Fibroblast of lung (primary cell): ENCODE measurements around the gene TRIM72. TPM values are rescaled to one million over a fixed set of nuclear protein-coding genes. Genes with fewer than 3 reads are reported as not detected.

Source experiments
- DNase-seq, 2 donors: peaks; one replicate each; pipeline versions ENCODE4 v3.0.0 to v3.0.0-alpha.2; 2010; ENCODE audit warnings: low read depth in 2 of 2
- H2AFZ ChIP-seq: 2 replicates; pipeline ENCODE4 v1.5.1; 2012; ENCODE audit warnings: low read length, control low read depth, inconsistent platforms
- H3K27ac ChIP-seq: 2 replicates; pipeline ENCODE4 v1.5.1; 2011; ENCODE audit warnings: low read length, control low read depth; ENCODE audit not compliant: insufficient read depth
- H3K27me3 ChIP-seq: 2 replicates; pipeline ENCODE4 v1.5.1; 2011; ENCODE audit warnings: mild to moderate bottlenecking, low read length; ENCODE audit not compliant: control insufficient read depth, insufficient read depth
- H3K36me3 ChIP-seq: 2 replicates; pipeline ENCODE4 v1.5.1; 2011; ENCODE audit warnings: low read length; ENCODE audit not compliant: control insufficient read depth, insufficient read depth
- H3K4me1 ChIP-seq: 2 replicates; pipeline ENCODE4 v1.5.1; 2011; ENCODE audit warnings: low read length; ENCODE audit not compliant: control insufficient read depth, insufficient read depth; ENCODE audit errors: extremely low read depth
- H3K4me2 ChIP-seq: 2 replicates; pipeline ENCODE4 v1.5.1; 2011; ENCODE audit warnings: low read length, control low read depth; ENCODE audit not compliant: insufficient read depth; ENCODE audit errors: extremely low read depth
- H3K4me3 ChIP-seq, 4 experiments: fragments of 200-600 bp in 1 of 4; sonication (generic) in 1 of 4; replicated peaks in 1 of 4; 2 replicates each; pipeline ENCODE4 v1.5.1; 2011 to 2016; ENCODE audit warnings: low read length in 4 of 4, low read depth in 3 of 4, mild to moderate bottlenecking in 3 of 4, control low read depth in 2 of 4, inconsistent platforms in 1 of 4, mixed read lengths in 1 of 4; ENCODE audit not compliant: insufficient read depth in 1 of 4; ENCODE audit errors: control extremely low read depth in 1 of 4
- H3K79me2 ChIP-seq: 2 replicates; pipeline ENCODE4 v1.5.1; 2012; ENCODE audit warnings: mild to moderate bottlenecking, low read length, inconsistent platforms; ENCODE audit not compliant: control insufficient read depth, insufficient read depth
- H3K9ac ChIP-seq: 2 replicates; pipeline ENCODE4 v1.5.1; 2011; ENCODE audit warnings: mild to moderate bottlenecking, low read length, control low read depth; ENCODE audit not compliant: insufficient read depth
- H3K9me3 ChIP-seq: 2 replicates; pipeline ENCODE4 v1.5.1; 2012; ENCODE audit warnings: low read depth, low read length; ENCODE audit not compliant: control insufficient read depth, insufficient read depth
- H4K20me1 ChIP-seq: 2 replicates; pipeline ENCODE4 v1.5.1; 2011; ENCODE audit warnings: low read length; ENCODE audit not compliant: control insufficient read depth, insufficient read depth; ENCODE audit errors: extremely low read depth
- CTCF ChIP-seq, 2 donors: IDR thresholded peaks in 1 of 2; conservative IDR thresholded peaks in 1 of 2; 1 replicate in 1 of 2; 2 replicates in 1 of 2; pipeline ENCODE4 v1.5.1; 2011 to 2012; ENCODE audit warnings: low read length in 2 of 2, control low read depth in 1 of 2, inconsistent platforms in 1 of 2, low read depth in 1 of 2, mild to moderate bottlenecking in 1 of 2
- EZH2 ChIP-seq: IDR thresholded peaks from 2 replicates; pipeline ENCODE4 v1.5.1; 2012; ENCODE audit warnings: low read length, control low read depth, mild to moderate bottlenecking; ENCODE audit errors: missing control alignments
- polyA plus RNA-seq, 2 donors: library from polyadenylated mRNA; depleted of rRNA in 1 of 2; stranded (reverse) in 1 of 2; unstranded in 1 of 2; fragments of >200 nt; gene quantifications; 2 replicates each; pipeline ENCODE4 v1.2.1, GENCODE V29; 2011 to 2012; ENCODE audit warnings: missing spikeins in 1 of 2
- total RNA-seq: library from RNA; depleted of rRNA; stranded (reverse); fragments of >200 nt; gene quantifications from 2 replicates; pipeline ENCODE4 v1.2.1, GENCODE V29; 2014

TRIM72 gene
- total and polyA plus RNA-seq, 2 donors (not counting 1 experiment from before 2014, with no cell fraction given), result not detected

DNA sequence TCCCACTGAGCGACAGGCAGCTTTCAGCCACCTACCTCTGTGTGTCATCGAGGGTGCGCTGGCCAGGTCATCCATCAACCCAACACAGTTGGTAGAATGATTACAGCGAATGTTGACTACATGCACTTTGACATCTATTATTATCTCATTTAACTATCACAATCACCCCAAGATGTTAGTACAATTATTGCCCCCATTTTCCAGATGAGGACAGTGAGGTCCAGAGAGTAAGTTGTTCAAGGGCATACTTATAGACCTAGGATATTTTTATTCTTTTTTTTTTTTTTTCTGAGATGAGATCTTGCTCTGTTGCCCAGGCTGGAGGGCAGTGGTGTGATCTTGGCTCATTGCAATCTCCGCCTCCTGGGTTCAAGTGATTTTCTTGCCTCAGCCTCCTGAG is 37.5 kb downstream of the TRIM72 start:
- Histone ChIP-seq H3K9me3 (no peaks in the 10 kb centered on the region), H3K27ac (no peak overlapping the region), H3K27me3 (no peaks in the 10 kb centered on the region), H3K4me2 (no peak overlapping the region), H3K36me3 (no peaks in the 10 kb centered on the region), H2AFZ (no peak overlapping the region), H3K4me1 (no peaks in the 10 kb centered on the region), H3K79me2 (no peaks in the 10 kb centered on the region), H4K20me1 (no peaks in the 10 kb centered on the region), H3K4me3 (no peak overlapping the region), H3K9ac (no peak overlapping the region)
- TF ChIP-seq EZH2, result no peak
- TF ChIP-seq CTCF (conservative IDR thresholded peaks at IDR 0.05 in 1 of 2, IDR thresholded peaks at IDR 0.05 in 1 of 2; ENCODE audit: low read depth in 1 of 2, low read length in 2 of 2), result no peak
- DNase-seq, result no peak

- TF ChIP-seq CTCF (conservative IDR thresholded peaks at IDR 0.05 in 1 of 2, IDR thresholded peaks at IDR 0.05 in 1 of 2; ENCODE audit: low read depth in 1 of 2, low read length in 2 of 2), result no peak
- no peak for TF ChIP-seq EZH2
- no peak overlapping the region for H3K4me3 ChIP-seq
- no peaks in the 10 kb centered on the region for H3K27me3 ChIP-seq
- no peaks in the 10 kb centered on the region for H3K4me1 ChIP-seq
- no peaks in the 10 kb centered on the region for H3K36me3 ChIP-seq
- no peak overlapping the region for H2AFZ ChIP-seq
- DNase-seq, result no peak
- H4K20me1 ChIP-seq, result no peaks in the 10 kb centered on the region
- no peak overlapping the region for H3K27ac ChIP-seq
- no peaks in the 10 kb centered on the region for H3K9me3 ChIP-seq
- H3K79me2 ChIP-seq, result no peaks in the 10 kb centered on the region
- no peak overlapping the region for H3K9ac ChIP-seq
- H3K4me2 ChIP-seq, result no peak overlapping the region
These were observed 39.7 kb downstream of the TRIM72 start for GRCh38 chr16:31253642-31254045.

- H3K4me1 ChIP-seq, result no peaks in the 10 kb centered on the region
- TF ChIP-seq EZH2 (no peak), CTCF (conservative IDR thresholded peaks at IDR 0.05 in 1 of 2, IDR thresholded peaks at IDR 0.05 in 1 of 2; ENCODE audit: low read depth in 1 of 2, low read length in 2 of 2) (no peak)
- no peaks in the 10 kb centered on the region for H3K9me3 ChIP-seq
- no peaks in the 10 kb centered on the region for H3K27me3 ChIP-seq
- H3K79me2 ChIP-seq, result no peaks in the 10 kb centered on the region
- DNase-seq, result no peak
- no peak overlapping the region for H2AFZ ChIP-seq
- H3K4me2 ChIP-seq, result no peak overlapping the region
- no peaks in the 10 kb centered on the region for H4K20me1 ChIP-seq
- no peak overlapping the region for H3K9ac ChIP-seq
- no peak overlapping the region for H3K4me3 ChIP-seq
- no peaks in the 10 kb centered on the region for H3K36me3 ChIP-seq
- H3K27ac ChIP-seq, result no peak overlapping the region
These were observed 42.5 kb downstream of the TRIM72 start for GRCh38 chr16:31256466-31256865.
